Testis (tissue), 2 donors: ENCODE data around the gene IFI30.

Experiments used
- CTCF ChIP-seq, 3 experiments: fragments of 450-650 bp in 2 of 3; fragments of 200-600 bp in 1 of 3; sonication (generic) in 1 of 3; IDR thresholded peaks; one replicate each; pipeline ENCODE4 v1.5.1; 2016 to 2019; ENCODE audit warnings: antibody characterized with exemption in 3 of 3, mild to moderate bottlenecking in 2 of 3, moderate library complexity in 1 of 3
- POLR2A ChIP-seq: fragments of 450-650 bp; IDR thresholded peaks from one replicate; pipeline ENCODE4 v1.6.1; 2017; ENCODE audit warnings: antibody characterized with exemption, mild to moderate bottlenecking, moderate library complexity

GRCh38 chr19:18205200-18205892, 31.7 kb downstream of the IFI30 start:
- TF ChIP-seq POLR2A (no peak), CTCF (IDR thresholded peaks at IDR 0.05) (no peak)
